GM13977 (cell line): ENCODE data around the gene FMN1.

Source experiments
- DNase-seq: peaks from one replicate; pipeline ENCODE4 v3.0.0; 2012; ENCODE audit warnings: low spot score
- in situ Hi-C: fragments of 300-500 bp; cut with MboI; formaldehyde crosslinking; loops from one replicate; pipeline ENCODE4 v1.12.0; 2022; ENCODE audit warnings: low sequenced_read_pairs, low pct_unique_long_range_greater_than_20kb, mixed read lengths, inconsistent platforms; ENCODE audit not compliant: unreplicated experiment
- TF ChIP-seq, protein P1 (sequence below): IDR thresholded peaks from 2 replicates; pipeline ENCODE4 v1.5.1; 2012; ENCODE audit warnings: mild to moderate bottlenecking, control low read depth; ENCODE audit not compliant: insufficient read depth; ENCODE audit errors: extremely low read depth, missing control alignments

The FMN1 gene

DNA sequence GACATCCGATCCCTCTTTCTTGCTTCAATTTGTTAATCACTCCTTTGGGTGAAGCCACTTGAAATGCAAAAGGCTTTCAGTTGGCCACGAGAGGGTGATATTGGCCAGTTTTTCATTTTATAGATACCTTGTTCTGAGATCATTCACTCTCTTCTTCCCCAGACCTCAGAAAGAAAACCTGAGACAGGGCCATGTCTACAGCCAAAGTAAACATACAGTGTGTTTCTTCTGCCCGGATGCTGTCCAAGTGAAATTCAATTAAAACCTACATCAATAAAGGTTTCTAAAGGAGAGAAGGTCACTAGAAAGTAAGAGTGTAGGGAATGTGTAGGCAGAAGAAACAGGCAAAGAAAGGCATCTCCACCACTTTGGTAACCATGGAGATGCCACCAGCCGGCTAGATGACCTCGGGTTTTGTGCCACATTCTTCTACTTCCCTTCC is 39.5 kb upstream of the FMN1 start:
- TF ChIP-seq, protein P1, sequence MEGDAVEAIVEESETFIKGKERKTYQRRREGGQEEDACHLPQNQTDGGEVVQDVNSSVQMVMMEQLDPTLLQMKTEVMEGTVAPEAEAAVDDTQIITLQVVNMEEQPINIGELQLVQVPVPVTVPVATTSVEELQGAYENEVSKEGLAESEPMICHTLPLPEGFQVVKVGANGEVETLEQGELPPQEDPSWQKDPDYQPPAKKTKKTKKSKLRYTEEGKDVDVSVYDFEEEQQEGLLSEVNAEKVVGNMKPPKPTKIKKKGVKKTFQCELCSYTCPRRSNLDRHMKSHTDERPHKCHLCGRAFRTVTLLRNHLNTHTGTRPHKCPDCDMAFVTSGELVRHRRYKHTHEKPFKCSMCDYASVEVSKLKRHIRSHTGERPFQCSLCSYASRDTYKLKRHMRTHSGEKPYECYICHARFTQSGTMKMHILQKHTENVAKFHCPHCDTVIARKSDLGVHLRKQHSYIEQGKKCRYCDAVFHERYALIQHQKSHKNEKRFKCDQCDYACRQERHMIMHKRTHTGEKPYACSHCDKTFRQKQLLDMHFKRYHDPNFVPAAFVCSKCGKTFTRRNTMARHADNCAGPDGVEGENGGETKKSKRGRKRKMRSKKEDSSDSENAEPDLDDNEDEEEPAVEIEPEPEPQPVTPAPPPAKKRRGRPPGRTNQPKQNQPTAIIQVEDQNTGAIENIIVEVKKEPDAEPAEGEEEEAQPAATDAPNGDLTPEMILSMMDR: peak; percentile 31
- DNase-seq: peak; percentile 18
- in situ Hi-C loops: no loop called here

DNA sequence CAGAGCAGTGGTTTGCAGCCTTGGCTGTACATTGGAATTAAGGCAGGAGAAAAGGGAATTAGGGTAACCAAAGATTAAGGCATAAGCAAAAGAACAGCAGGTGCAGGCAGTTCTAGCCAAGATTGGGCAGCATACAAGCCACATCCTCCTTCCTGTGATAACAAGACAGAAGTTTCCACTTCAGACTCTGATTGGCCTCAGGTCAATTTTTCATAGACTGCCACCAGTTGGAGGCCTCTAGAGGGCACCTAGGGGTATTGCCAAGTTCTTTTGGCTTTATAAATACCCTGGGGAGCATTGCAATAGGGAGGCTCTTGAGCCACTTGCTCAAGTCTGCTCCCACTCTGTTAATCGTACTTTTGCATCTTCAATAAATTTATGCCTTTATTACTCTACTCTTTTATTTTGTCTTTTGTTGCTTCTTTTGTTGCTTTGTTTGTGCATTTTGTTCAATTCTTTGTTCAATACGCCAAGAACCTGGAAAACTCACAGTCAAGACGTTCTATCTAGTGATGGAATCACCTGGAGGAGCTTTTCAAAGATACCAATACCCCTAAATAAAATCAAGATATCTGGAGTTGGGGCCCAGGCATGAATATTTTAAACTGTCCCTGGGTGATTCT is 32.2 kb upstream of the FMN1 start:
- in situ Hi-C loops: no loop called here
- DNase-seq: no peak
- TF ChIP-seq, protein P1: peak; percentile 10

DNA sequence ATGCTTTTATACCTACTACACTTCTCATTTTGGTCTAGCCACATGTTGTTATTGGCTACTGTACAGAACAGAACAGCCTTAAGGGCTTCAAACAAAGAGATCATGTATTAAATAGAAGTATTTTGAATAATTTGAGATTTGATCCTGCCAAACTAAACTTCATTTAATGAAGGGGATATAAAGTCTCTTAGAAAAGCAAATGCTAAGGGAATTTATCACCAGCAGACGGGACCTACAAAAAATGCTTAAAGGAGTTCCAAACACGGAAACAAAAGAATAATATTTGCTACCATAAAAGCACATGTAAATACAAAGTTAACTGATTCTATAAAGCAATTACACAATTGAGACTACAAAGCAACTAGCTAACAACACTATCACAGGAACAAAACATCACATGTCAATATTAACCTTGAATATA is 23.6 kb upstream of the FMN1 start:
- DNase-seq: no peak
- TF ChIP-seq, protein P1: no peak
- in situ Hi-C loops: no loop called here

DNA sequence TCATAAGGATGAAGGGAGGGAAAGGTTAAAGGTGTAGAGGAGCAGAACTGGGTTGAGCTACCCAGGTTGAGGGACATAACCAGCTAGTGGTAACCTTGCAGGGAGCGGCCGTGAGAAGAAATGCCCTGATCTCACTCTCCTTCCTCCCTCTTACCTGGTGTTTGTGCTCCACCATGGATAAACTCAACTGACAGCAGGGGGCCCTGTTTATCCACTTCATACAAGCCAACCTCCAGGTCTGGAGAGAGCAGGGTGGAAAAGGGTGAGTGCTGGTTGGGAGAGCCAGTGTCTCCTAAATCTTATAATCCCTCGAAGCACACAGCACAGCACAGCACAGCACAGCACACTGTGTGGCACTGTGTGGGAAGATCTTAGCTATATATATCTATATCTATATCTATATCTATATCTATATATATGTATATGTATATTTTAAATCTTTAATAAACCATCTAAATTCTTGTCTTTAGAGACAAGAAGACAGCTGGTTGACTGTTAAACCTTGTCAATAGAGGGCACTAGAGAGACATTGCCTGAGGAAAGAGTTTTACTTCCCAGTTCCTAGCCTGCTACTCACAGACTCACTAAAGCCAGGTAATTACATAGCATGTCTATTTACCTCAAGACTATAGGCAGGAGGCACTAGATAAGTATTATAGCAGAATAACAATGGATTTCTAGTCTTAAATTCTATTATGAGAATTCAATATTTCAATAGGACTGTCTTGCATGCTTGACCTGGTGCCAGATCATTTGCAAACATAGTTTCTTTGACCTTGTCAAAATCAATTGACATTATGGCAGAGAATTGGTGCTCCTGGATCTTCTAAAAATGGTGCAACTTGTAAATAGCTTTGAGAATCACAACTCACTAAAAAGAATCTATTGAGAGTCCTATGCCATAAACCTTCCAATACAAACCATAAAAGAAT is 21.7 kb upstream of the FMN1 start:
- peak; percentile 37 for DNase-seq
- in situ Hi-C loops: no loop called here

DNA sequence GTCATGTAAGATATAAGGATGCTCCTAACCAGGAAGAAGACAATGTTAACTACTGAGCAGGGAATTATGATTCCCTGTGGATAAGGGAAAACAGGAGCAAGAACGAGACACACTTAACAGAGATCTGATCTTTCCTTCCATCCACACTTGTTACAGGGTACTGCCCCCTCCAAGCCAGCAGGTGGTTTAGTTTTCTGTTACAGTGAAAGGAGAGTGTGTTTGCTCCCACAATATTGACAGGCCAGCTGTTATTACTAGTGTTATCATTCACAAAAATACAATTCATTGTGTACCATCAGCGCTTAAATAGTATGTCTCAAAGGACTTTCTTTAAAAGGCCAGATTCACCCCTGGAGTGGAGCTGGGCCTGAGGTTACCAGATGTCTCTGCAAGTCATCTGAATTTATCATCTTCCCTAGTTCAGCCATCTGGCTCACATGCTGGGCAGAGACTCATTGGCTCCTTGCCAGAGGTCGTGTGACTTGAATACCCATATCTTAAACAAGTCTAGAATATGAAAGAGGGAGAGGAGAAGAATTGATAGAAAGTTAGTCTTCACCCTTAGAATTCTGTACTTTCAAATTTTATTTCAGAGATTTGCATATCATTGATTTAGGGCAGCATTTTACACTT is 16.8 kb upstream of the FMN1 start:
- TF ChIP-seq, protein P1: no peak
- DNase-seq: no peak
- in situ Hi-C loops: no loop called here

More for the DNA sequence above, 21.7 kb upstream of the FMN1 start:
- TF ChIP-seq, protein P1: peak; percentile 66

DNA sequence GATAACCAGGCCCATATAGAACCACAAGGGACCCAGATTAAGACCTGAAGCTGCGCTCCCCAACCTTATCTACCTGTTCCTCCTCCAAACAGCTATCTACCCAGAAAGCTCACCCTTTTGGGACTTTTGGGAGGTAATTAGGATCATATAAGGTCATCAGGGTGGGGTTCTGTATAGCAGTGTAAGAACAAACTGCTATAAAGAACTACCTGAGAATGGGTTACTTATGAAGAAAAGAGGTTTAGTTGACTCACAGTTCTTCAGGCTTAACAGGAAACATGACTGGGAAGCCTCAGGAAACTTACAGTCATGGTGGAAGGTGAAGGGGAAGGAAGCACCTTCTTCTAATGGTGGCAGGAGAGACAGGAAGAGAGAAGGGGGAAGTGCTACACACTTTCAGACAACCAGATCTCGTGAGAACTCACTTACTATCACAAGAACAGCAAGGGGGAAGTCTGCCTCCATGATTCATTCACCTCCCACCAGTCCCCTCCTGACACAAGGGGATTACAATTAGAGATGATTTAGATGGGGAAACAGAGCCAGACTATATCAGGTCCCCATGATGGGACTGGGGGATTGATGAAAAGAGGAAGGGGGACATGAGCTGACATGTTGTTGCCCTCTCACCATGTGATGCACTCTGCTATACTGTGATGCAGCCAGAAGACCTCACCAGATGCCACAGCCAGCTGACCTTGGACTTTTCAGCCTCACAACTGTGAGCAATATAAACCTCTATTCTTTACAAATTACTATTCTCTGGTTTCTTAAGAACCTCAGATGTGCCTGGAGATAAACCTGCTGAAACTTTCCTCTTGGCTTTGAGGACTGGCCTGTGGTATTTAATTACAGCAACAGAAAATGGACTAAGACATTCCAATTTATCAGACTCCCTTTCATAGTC is 15.3 kb upstream of the FMN1 start:
- DNase-seq: no peak
- in situ Hi-C loops: no loop called here
- TF ChIP-seq, protein P1: no peak
